OCI-LY3 (cell line): ENCODE measurements around the gene RAB9A.
A peak's percentile ranks its signal among the peaks of the same experiment; 100 is the strongest.

Experiments used
- H2AFZ ChIP-seq: fragments of 200-600, 300-600 bp; shearing (Covaris generic); 2 replicates; pipeline ENCODE4 v1.6.0; 2014; ENCODE audit warnings: antibody characterized with exemption, low read depth, low read length
- H3K27ac ChIP-seq: fragments of 200-600, 300-600 bp; sonication (generic); 2 replicates; pipeline ENCODE4 v1.5.1; 2014; ENCODE audit warnings: mild to moderate bottlenecking, low read length, moderate library complexity, mixed read lengths
- H3K27me3 ChIP-seq: fragments of 200-600, 300-600 bp; sonication (generic); 2 replicates; pipeline ENCODE4 v1.6.1; 2014; ENCODE audit warnings: low read depth, low read length, mixed read lengths
- H3K36me3 ChIP-seq: fragments of 200-600, 300-600 bp; sonication (generic); replicated peaks from 2 replicates; pipeline ENCODE3; 2014; ENCODE audit warnings: low read depth, low read length, mixed read lengths
- H3K4me1 ChIP-seq: fragments of 300-600, 200-600 bp; sonication (generic); 2 replicates; pipeline ENCODE4 v1.6.1; 2014; ENCODE audit warnings: low read length, mixed read lengths
- H3K4me2 ChIP-seq: fragments of 200-600, 300-600 bp; sonication (generic); 2 replicates; pipeline ENCODE4 v1.6.1; 2014; ENCODE audit warnings: low read length, mixed read lengths
- H3K4me3 ChIP-seq: fragments of 300-600, 200-600 bp; sonication (generic); 2 replicates; pipeline ENCODE4 v1.5.1; 2014; ENCODE audit warnings: antibody characterized with exemption, mild to moderate bottlenecking, low read length, moderate library complexity
- H3K79me2 ChIP-seq: fragments of 300-600, 200-600 bp; shearing (Covaris generic); 2 replicates; pipeline ENCODE4 v1.6.1; 2014; ENCODE audit warnings: mild to moderate bottlenecking, low read length, mixed read lengths
- H3K9ac ChIP-seq: fragments of 300-600, 200-600 bp; shearing (Covaris generic); 2 replicates; pipeline ENCODE4 v1.6.0; 2014; ENCODE audit warnings: mild to moderate bottlenecking, low read length, moderate library complexity
- H3K9me3 ChIP-seq: fragments of 200-600, 300-600 bp; shearing (Covaris generic); 2 replicates; pipeline ENCODE4 v1.6.1; 2014; ENCODE audit warnings: low read length, mixed read lengths; ENCODE audit not compliant: insufficient read depth
- H4K20me1 ChIP-seq: fragments of 200-600, 300-600 bp; sonication (generic); 2 replicates; pipeline ENCODE4 v1.6.1; 2016; ENCODE audit warnings: low read length, mixed read lengths; ENCODE audit not compliant: insufficient read depth
- EZH2phosphoT487 ChIP-seq: fragments of 200-600 bp; shearing (Covaris generic); IDR thresholded peaks from 2 replicates; pipeline ENCODE4 v1.6.1; 2018; ENCODE audit warnings: antibody characterized with exemption, mixed run types, low read depth
- TF ChIP-seq, protein P1 (sequence below): fragments of 200-600, 300-600 bp; sonication (generic); IDR thresholded peaks from 2 replicates; pipeline ENCODE4 v1.5.1; 2014; ENCODE audit warnings: antibody characterized with exemption, low read length, low read depth

Gene RAB9A

DNA sequence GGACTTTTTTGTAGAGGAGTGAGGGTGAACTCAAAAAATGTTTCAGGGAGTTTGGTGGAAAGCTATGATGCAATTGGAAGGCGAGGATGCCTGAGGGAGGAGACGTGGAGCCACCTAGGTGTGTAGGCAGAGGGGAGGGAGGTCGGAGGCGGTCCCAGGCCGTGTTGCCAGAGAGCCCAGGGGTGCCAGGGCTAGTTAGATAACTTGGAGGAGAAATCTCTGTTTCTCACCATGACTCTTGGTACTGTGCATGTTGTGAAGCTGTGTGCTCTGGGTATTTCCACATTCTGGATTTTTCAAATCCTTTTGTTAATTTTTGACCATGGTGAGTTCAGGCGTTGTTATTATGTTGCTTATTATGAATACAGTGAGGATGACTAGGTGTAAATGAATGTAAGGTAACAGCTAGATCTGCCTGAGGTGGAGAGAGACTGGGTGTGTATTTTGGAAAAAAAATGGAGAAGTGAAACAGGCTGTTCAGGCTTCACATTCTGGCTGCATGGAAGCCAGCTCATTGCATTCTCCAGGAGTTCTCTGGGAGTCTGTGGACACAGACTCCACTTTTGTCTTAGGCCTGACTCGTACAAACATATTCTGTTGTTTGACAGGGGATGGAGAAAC lies 4.5 kb downstream of the RAB9A start:
- peak overlapping the region; percentile 56 for H3K4me2 ChIP-seq
- H2AFZ ChIP-seq: no peak overlapping the region
- peaks cover 51% of the 10 kb centered on the region for H4K20me1 ChIP-seq
- peak overlapping the region; percentile 18; the same call in 1 of the 2 replicates for H3K27ac ChIP-seq
- H3K4me1 ChIP-seq: peaks cover 62% of the 10 kb centered on the region
- peak overlapping the region; percentile 25; the same call in 1 of the 2 replicates for H3K4me3 ChIP-seq
- H3K9me3 ChIP-seq: no peaks in the 10 kb centered on the region
- peaks cover 93% of the 10 kb centered on the region for H3K79me2 ChIP-seq
- peak overlapping the region; percentile 28; the same call in 1 of the 2 replicates for H3K9ac ChIP-seq
- peaks cover 2% of the 10 kb centered on the region for H3K36me3 ChIP-seq
- TF ChIP-seq, protein P1, sequence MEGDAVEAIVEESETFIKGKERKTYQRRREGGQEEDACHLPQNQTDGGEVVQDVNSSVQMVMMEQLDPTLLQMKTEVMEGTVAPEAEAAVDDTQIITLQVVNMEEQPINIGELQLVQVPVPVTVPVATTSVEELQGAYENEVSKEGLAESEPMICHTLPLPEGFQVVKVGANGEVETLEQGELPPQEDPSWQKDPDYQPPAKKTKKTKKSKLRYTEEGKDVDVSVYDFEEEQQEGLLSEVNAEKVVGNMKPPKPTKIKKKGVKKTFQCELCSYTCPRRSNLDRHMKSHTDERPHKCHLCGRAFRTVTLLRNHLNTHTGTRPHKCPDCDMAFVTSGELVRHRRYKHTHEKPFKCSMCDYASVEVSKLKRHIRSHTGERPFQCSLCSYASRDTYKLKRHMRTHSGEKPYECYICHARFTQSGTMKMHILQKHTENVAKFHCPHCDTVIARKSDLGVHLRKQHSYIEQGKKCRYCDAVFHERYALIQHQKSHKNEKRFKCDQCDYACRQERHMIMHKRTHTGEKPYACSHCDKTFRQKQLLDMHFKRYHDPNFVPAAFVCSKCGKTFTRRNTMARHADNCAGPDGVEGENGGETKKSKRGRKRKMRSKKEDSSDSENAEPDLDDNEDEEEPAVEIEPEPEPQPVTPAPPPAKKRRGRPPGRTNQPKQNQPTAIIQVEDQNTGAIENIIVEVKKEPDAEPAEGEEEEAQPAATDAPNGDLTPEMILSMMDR: no peak
- H3K27me3 ChIP-seq: no peaks in the 10 kb centered on the region

DNA sequence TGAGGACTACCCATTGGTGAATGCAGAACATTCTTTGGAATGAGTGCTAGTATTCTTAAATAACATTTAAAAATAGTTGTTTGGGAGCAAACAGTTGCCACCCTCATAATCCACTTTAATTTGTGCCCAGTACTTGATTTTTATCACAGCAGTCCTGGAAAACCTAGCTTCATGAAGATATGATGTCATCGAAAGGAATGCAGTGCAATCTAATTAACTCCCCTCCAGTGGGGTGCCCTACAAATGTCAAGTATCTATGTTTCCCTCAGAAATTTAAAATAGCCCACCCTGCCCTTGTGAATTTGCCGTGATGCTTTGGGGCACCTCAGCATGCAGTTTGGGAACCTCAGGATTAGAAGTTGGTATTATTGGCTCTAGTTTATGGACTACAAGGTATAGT lies 5.4 kb downstream of the RAB9A start:
- H3K27ac ChIP-seq: no peak overlapping the region
- H3K79me2 ChIP-seq: peaks cover 96% of the 10 kb centered on the region
- TF ChIP-seq EZH2phosphoT487: no peak
- TF ChIP-seq, protein P1: no peak
- peaks cover 70% of the 10 kb centered on the region for H3K4me1 ChIP-seq
- no peak overlapping the region for H2AFZ ChIP-seq
- H3K9me3 ChIP-seq: no peaks in the 10 kb centered on the region
- no peak overlapping the region for H3K9ac ChIP-seq
- peaks cover 2% of the 10 kb centered on the region for H3K36me3 ChIP-seq
- H3K4me2 ChIP-seq: no peak overlapping the region
- peaks cover 51% of the 10 kb centered on the region for H4K20me1 ChIP-seq
- no peak overlapping the region for H3K4me3 ChIP-seq
- H3K27me3 ChIP-seq: no peaks in the 10 kb centered on the region

DNA sequence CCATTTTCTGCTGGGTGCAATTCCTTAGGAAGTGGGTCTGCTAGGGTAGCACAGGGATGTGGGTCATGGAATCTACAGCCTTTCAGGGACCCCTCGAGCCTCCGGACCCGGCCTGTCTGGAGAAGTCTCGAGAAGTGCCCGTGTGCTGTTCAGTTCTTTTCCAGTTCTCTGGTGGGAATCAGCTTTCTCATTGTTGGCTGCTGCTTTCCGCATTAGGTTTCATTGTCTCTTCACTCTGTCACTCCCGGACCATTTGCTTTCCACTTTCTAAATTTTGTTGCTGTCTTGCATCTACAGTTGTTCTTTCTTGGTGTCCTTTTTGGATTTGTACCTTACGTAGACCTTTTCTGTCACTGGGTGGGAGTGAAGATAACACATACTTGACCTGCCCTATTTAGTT lies 6.1 kb downstream of the RAB9A start:
- no peak overlapping the region for H3K9ac ChIP-seq
- no peak overlapping the region for H3K4me2 ChIP-seq
- H3K27me3 ChIP-seq: no peaks in the 10 kb centered on the region
- no peaks in the 10 kb centered on the region for H3K9me3 ChIP-seq
- H4K20me1 ChIP-seq: peaks cover 53% of the 10 kb centered on the region
- no peak overlapping the region for H2AFZ ChIP-seq
- H3K79me2 ChIP-seq: peaks cover 96% of the 10 kb centered on the region
- no peak overlapping the region for H3K4me3 ChIP-seq
- H3K4me1 ChIP-seq: peaks cover 75% of the 10 kb centered on the region
- TF ChIP-seq, protein P1: no peak
- no peak for TF ChIP-seq EZH2phosphoT487
- H3K36me3 ChIP-seq: peaks cover 2% of the 10 kb centered on the region
- no peak overlapping the region for H3K27ac ChIP-seq

DNA sequence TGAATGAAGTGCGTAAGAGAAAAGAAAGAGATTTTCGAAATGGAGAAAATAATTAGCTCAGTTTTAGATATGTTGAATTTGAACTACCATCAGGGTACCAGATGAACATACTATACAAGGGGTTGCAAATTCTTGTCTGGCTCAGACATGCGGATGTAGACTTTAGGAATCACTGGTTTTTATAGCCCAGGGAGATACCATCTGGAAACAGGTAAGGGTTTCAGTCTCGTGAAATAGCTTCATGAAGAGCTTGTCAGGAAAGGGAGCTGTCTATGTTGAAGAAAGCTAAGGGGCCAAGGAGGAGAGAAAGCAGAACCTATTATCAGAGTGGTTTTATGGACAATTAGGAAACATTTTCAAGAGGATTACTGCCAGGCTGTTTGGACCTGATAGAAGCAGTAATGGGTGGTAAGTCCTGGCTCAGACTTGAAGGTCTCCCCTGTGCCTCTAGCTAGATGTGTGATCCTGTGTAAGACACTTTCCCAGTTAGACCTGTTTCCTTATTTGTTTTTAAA lies 6.7 kb downstream of the RAB9A start:
- no peak overlapping the region for H3K9ac ChIP-seq
- no peak overlapping the region for H3K4me2 ChIP-seq
- TF ChIP-seq, protein P1: no peak
- no peak for TF ChIP-seq EZH2phosphoT487
- no peak overlapping the region for H3K27ac ChIP-seq
- no peaks in the 10 kb centered on the region for H3K9me3 ChIP-seq
- H3K27me3 ChIP-seq: no peaks in the 10 kb centered on the region
- peaks cover 69% of the 10 kb centered on the region for H3K4me1 ChIP-seq
- H3K36me3 ChIP-seq: peaks cover 2% of the 10 kb centered on the region
- H3K79me2 ChIP-seq: peaks cover 96% of the 10 kb centered on the region
- no peak overlapping the region for H2AFZ ChIP-seq
- H3K4me3 ChIP-seq: no peak overlapping the region
- peaks cover 52% of the 10 kb centered on the region for H4K20me1 ChIP-seq
